NCI-H1417 treated with DMSO at 0.1 percent for 48 hours (cell line): Measurements from ENCODE around the gene FHOD3.

Source experiments
- DNase-seq: peaks from one replicate; lab custom pipeline; 2025; lab: John Stamatoyannopoulos, UW

Gene FHOD3

DNA sequence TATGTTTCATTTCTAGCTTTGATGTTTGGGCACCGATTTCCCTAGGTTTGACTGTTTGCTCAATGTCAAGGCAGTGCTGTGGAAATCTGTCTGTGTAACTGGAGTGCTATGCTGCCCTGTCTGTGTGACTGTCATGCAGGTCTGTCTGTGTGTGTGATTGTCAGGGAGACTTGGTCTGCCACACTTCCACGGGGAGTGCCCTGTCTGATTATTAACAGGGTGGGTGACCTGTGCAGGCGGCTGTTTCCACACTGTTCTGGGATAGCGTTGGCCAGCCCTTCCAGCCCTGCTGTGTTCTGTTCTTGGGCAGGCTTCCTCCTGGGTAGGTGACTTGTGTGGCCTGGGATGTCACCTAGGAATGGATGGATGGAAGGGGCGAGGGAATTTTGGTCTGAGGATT is 85.3 kb downstream of the FHOD3 start:
- DNase-seq = no peak

DNA sequence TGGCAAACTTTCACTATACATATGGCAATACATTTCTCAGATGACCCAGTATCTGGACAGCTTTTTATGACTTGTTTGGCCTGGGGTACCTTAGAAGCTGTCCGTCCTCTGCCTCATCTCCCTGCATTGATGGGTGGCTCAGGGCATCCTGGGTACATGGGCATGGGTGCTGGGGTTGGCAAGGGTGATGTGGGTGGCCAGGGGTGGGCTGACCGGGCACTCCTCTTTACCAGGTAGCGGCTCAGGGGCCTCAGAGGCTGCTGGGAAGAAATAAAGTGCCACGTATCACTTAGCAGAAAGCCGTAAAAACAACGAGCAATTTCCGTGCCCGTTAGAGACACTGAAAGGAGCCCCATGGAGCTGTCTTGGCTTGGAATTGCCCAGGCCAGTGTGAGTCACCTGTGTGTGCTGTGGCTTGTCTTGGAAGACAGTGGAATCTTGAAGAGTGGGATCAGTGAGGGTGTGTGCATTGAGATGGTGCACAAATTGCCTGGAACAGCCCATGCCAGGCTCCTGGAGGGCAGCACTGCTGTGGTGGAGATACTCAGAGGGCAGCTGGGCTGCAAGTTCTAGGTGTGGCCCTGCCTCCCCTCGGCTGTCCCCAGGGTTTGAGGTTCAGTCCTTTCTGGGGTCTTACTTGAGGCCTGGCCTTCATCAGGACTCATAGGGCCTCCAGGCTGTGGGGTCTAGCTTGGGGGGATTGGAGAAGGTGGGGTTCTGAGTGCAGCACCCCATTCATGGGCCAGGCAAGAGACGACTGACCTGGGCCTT is 88.8 kb downstream of the FHOD3 start:
- no peak for DNase-seq

DNA sequence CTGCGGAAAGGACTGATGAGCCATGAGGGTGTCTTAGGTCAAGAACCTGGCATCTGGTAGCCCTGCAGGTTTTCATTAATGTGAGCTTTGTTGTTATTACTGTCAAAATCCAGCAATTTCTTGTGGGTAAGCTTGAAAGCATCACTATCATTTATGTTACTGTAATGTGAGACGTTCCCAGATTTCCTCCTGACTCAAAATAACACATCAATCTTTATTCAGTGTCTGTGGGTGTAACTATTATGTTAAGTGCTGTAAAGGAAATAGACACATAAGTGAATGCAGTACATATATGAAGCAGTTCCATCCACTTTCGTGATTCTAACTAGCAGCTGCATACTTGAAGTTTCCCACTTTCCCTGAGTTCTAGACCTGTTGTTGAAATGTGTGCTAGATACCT is 89.8 kb downstream of the FHOD3 start:
- DNase-seq = no peak

DNA sequence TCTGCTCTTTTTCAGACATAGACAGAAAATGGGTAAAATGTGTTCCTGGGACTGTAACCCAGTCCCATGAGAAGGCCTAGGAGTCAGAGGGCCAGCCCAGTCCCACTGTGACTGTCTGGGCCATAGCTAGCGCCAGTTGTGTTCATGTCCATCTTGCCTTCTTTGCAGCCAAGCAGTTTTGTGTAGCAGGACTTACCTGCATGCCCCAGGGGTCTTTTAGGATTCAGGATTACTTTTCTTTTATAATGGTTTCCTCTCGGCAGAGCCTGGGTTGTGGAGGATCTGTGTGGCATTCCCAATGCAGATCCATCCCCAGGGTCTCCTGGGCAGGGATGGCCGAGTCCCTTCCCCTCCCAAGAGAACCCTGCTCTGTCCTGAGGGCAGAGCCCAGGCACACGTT is 90.8 kb downstream of the FHOD3 start:
- DNase-seq = no peak

DNA sequence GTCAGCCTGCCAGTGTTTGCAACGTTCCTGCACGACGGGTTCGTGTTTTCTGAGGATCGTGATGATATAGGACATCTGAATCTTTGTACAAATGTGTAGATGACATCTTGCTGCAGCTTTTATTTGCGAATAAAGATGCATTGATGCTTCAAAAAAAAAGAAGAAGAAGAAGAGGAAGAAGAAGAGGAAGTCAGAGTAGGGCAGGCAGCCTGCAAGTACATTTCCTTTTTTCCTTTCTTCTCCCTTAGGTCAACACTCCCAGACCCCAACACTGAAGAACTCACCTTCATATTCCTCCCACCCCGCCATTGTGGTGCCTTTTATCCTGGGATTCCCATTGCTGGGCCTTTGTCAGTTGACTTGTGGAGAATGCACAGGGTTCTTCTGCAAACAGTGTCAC is 91.5 kb downstream of the FHOD3 start:
- DNase-seq = no peak

DNA sequence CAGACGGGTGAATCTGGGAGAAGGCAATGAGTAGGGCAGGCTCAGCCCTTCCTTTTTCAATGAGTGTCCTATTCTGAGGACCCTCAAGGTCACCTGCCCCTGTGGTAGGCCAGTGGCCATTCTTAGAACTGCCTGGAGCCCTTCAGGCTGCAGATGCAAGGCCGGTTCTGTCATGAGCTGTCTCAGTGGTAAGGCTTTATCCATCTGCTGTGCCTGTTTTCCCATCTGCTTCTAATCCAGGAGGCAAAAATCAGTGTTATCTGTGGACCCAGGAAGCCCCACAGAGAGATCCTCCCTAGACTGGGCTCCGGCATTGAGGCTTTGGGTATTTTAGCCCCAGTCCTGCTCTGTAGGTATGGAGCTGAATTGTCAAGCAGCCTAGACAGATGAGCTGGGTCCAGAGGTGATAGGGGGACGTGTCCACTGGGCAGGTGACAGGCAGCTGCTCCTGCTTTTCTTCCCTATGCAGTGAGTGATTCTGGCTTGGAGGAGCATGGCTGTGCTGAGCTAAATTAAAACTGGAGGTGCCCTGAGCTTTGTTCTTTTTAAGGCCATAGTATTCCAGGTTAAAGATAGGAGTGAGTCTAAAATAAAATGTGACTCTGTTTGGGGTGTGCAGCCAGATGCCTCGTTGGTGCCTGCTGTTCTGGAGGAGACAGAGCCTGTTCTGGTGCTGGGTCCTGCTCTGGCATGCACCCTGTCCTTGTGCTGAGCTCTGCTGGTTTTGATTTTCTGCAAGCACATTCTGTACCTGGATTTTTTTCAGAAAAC is 92.5 kb downstream of the FHOD3 start:
- no peak for DNase-seq

DNA sequence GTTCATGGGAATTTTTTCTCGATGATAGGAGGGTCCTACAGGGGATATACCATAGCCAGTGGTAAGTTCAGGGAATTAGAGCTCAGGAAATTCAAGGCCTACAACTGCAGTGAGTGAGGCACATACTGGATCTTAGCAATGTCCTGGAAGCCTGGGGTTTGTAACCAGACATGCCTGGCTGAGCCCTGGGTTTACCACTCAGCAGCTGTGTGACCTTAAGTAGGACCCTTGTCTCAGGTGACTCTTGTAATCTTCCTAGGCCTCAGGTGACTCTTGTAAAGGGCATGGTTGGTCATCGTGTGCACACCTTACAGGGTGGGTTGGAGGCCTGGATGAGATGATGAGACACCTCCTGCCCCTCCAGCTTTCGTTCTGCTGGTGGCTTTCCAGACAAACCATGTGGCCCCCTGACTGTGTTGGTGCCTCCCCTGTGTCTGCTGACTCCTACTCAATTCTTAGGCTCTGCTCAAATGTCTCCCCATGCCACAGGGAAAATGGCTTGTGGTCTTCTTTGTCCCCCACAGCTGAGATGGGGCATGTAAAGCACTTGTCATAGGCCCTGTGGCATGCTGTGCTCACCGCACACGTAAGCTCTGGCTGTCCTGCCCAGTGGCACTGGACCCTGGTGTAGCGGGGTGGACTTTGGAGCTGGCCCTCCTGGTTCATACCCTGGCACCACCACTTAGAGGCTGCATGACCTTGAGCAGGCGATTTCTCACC is 94.1 kb downstream of the FHOD3 start:
- no peak for DNase-seq

DNA sequence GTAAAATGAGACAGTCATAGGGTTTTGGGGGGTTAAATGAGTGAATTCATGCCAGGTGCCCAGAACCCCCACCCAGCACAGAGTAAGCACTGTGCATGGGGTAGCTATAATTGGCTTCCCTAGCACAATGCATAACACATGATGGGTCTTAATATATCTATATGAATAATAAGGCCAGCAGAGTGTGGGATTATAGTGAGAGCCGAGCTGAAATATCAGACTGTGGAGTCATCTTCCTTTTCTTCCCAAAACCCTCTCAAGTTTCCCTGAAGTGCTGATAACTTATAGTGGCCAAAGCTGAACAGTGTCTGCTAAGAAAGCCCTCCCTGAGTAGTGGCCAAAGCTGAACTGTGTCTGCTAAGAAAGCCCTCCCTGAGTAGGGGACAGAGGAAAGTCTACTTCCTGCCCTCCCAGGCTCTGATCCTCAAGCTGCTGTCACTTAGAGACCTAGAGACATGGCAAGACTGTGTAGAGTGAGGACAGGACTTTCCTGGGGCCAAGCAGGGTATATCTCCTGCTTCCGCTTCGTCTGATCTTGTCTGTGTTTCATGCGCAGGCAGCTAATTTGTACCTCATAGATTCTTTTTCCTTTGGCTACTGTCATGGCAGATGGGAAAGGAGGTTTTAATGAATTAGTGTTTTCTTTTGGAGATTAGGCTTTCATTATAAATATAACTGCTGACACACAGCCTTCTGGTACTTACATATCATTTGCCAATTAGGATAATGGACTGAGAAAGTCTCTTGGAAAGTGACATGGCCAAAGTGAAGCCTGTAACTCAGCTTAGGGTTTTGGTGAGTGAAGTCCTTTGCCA is 94.9 kb downstream of the FHOD3 start:
- no peak for DNase-seq

DNA sequence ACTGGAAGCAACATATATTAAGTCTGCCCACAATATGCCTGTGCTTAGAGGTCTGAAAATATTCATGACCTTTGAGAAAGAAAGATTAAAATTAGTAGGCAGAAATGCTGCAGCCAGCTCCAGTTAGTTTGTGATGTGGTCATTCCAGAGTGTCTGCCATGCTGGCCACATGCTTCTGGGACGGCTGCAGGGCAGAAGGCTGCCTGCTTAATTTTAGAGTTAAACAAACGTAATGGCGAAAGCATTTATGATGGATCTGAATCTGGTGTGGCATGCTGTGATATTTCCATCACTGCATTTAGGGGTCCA is 95.4 kb downstream of the FHOD3 start:
- no peak for DNase-seq

DNA sequence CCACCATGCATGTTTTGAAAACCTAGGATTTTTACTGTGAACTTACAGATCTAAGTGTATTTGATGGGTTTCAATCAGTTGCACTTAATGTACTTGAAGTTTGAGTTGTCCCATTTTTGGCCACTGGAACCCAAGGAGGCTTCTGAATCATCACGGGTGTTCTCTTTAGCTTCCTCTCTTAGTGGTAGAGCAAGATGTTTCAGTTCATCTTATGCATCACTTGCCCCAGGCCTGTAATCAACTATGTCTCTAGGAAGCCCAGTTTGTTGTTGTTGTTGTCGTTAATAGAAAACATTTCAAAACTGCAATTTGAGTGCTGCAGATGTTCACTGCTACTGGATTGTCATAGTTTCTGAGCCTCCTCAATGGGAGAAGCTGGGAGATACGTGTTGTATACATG is 97.0 kb downstream of the FHOD3 start:
- no peak for DNase-seq

DNA sequence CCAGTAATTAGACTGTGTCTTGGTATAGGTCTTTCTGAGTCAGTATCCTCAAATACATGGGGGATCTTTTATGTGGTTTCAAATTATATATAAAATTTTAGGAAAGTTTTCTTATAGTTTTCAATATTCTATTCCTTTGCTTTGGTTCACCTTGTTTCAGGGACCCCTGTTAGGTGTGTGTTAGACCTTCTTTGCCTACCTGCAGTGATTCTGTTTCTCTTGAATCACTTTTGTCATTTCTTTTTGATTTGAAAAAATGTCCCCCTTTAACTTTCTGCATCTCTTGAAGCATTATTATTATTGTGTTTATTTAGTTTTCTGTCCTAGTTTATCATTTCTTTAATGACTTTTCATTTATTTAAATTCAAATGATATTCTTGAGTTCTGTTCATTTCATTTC is 98.7 kb downstream of the FHOD3 start:
- DNase-seq = no peak

DNA sequence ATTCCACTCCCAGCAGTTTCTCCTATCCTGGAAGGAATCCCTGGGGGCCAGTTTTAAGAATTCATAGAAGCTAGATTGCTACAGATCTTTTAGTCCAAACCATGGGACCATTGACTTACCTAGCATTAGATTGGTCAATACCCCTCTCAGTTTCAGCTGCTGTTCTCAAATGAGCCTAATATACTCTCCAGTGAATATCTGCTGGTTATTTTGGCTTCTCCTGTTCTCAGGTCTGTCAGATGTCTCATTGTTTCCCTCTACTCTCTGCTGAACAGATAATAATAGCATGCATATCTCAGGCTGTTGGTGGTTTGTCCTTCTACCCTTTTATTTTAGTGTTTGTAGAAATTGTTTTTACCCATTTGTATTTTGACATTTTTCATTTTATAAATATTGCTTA is 99.5 kb downstream of the FHOD3 start:
- no peak for DNase-seq

DNA sequence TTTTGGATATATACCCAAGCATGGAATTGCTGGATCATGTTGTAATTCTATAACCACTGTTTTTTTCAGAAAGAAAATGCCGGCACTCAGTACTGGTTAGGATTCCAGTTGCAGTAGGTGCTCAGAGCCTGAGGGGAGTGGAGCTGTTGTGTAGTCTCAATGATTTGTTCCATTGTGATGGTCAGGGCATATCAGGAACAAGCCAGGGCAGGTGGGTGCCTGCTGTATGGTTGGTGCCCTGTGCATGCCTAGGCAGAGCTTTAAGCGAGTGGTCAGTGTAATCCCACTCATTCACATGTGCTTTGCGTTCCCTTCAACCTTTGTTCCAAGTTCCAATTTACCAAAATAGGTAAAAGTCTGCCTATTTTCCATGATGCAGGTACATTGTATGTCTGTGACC is 100.9 kb downstream of the FHOD3 start:
- DNase-seq = no peak

DNA sequence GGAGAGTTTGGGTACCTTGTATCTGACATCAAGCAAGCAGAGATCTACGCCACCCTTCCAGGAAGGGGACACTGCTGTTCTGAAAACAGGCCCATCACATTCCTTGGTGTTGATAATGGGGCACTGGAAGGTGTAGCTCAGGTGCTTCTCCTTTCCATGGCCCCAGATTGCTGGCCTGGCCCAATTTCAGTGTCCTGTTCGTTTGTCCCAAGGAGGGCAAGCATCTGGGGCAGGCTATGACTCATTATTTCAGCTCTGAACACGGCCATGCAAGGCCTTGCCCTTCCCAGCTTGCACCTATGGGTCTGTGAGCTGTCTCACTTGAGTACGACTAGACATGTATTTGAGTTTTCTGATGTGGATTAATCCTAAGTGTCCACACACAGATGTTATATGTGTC is 101.5 kb downstream of the FHOD3 start:
- no peak for DNase-seq

DNA sequence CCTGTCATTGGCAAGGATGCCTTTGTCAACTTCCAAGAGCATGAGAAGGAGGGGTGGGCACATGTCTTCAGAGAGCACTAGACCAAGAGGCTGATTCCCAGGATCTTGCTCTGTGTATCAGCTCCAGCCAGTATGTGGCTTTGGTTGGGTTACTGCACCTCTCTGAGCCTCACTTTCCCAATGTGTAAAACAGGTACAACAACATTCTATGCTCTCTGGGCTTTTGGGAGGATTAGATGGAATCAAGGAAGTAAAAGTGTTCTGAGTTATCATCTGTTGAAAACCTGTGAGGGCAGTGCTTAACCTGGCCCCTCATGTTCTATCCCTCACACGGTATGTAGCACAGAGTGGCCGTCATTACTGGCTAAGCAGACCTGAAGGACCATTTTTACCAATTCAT is 103.9 kb downstream of the FHOD3 start:
- no peak for DNase-seq

DNA sequence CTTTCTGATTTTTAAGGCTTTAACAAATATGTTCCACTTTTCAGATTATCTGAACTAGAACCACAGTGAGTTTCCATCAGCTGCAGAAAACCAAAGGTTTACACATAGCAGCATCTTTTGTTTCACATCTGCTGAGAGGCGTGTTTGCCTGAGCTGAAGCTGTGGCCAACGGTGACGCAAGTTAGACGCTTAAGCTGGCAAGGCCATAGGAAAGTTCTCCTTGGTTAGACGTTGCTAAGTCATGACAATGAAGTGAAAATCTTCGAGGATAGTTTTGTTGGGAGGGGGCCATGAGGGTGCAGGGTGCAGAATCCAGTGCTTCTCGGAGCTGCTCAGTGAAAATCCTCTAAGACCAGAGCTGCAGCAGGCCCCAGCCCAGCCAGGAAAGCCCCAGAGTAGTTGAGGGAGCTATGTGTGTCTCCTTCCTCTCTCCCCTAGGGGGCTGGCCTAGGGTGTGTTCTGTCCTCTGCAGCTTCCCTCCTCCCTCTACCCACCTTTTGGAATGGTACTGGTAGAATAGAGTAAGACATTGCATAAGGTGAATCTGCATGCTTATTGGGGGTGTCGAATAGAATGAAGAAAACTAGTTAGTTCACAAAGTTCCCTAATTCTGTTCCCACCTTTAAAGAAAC is 105.4 kb downstream of the FHOD3 start:
- DNase-seq = no peak

DNA sequence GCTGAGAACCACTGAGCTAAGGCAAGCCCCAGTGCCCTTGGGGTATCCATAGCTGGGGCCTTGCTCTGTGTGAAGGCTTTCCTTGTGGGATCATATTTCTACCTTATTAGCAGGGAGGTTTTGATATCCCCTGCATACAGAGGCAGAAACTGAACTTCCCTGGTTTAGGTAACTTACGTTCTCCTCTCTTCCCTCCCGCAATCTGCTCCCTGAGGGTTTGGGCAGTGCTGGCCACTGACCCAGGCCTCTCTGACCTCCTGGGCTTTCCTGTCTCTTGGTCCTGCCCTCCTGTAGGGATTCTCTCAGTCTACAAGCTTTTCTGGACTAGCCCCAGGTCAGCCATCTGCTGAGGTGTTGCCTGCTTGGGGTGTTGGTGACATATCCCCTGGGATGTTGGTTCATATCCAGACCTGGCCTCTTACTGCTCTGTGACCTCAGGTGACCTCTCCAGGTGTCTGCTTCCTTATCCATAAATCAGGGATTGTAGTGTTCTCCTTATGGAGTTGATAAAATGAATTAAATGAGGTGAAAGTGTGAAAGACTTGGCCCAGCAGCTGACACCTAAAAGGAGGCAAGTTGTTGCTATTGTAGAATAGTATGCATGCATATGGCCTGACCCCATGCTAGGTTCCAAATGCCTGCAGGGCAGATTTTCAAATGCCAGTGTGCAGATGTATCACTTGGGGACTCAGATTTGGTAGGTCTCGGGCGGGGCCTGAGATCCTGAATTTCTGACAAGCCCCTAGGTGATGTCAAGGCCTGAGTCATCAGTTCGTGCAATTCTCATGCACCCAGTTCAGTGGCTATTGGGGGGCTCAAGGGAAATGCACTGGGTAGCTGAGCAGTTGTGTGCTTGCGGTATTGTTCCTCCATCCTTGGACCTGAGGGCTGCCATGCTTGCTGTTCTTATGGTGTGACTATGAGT is 106.6 kb downstream of the FHOD3 start:
- no peak for DNase-seq

DNA sequence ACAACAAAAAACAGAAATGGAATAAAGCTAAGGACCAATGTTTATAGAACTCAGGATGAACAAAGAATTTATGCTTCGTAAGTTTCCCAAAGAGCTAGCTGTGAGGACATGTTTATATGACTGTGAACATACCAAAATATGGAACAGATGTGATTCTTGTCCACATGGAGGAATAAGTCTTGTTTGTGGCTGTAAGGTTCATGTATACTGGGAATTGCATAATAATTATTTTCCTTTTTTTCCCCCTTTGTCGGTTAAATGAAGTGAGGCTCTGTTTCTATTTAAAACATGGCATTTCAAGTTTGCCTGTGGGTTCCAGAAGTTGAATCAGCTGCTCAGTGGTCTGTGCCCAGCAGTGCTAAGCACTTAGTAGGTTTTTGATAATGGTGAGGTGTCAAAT is 108.1 kb downstream of the FHOD3 start:
- no peak for DNase-seq

DNA sequence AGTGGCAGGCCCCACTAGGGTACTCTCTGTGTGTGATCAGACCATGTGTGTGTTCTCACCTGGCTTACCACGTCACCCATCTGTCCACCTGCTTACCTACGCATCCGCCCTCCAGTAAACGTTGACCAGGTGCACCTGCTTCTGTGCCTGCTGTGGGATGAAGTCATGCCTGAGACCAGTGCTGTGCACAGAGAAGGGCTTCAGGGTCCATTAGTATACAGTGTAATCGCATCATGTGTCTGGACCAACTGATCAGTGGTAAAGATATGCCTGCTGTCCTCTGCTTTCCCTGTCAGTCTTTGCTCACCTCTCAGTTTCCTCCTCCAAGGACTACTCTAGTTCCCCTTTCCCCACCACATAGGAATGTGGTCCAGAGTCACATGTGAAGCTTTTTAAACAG is 109.3 kb downstream of the FHOD3 start:
- peak; percentile 20 for DNase-seq

DNA sequence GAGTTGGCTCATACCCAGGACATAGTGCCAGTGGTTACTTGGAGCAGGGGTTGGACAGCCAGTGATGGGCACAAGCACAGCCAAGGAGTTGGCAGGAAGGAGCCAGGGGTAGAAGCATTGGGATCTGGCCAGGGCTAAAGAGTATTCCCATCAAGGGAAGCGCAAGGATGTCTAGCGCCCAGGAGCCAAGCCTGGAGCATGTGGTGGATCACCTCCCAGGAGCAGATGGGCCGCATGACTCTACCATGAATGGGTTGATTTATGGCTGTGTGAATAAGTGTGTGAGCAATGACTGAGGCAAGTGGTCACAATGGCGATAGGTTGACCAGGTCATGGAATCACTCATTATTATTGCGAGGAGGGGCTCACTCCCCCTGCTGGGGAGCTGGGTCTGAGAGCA is 111.1 kb downstream of the FHOD3 start:
- no peak for DNase-seq

DNA sequence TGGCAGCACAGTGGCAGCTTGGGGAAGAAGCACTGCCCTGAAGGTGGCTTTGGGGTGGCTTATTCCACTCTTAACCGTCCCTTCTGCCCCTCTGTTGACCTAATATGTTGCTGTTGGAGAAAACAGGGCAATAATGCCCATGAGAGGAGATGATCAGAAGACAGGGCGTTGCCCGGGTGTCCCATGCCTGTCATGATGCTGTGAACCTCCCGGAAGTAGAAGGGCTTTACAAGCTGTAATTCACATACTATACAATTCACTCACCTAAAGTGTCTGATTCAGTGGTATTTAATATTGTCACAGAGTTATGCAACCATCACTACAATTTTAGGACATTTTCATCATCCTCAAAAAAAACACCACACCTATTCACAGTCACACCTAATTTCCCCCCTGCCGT is 112.3 kb downstream of the FHOD3 start:
- no peak for DNase-seq
